SJCRH30 (cell line): ENCODE measurements around the gene TESMIN. TPM values are rescaled to one million over a fixed set of nuclear protein-coding genes. Genes with fewer than 3 reads are reported as not detected.

Experiments
- DNase-seq, 2 experiments: peaks; one replicate each; pipeline ENCODE4 v3.0.0-alpha.2; 2015 to 2020
- H3K27ac ChIP-seq: fragments of 250-450 bp; sonication (Bioruptor Pico); 2 replicates; pipeline ENCODE4 v1.5.1; 2020; ENCODE audit warnings: mild to moderate bottlenecking, moderate library complexity
- H3K27me3 ChIP-seq: fragments of 250-450 bp; sonication (Bioruptor Pico); 2 replicates; pipeline ENCODE4 v1.5.1; 2020; ENCODE audit warnings: mild to moderate bottlenecking, moderate library complexity
- H3K36me3 ChIP-seq: fragments of 250-450 bp; sonication (Bioruptor Pico); 2 replicates; pipeline ENCODE4 v1.5.1; 2020; ENCODE audit warnings: mild to moderate bottlenecking, moderate library complexity
- H3K4me1 ChIP-seq: fragments of 250-450 bp; sonication (Bioruptor Pico); 2 replicates; pipeline ENCODE4 v1.5.1; 2020; ENCODE audit warnings: mild to moderate bottlenecking, moderate library complexity
- H3K4me3 ChIP-seq: fragments of 250-450 bp; sonication (Bioruptor Pico); 2 replicates; pipeline ENCODE4 v1.5.1; 2020; ENCODE audit warnings: mild to moderate bottlenecking, moderate library complexity
- H3K9me3 ChIP-seq: fragments of 250-450 bp; sonication (Bioruptor Pico); replicated peaks from 2 replicates; pipeline ENCODE4 v1.5.1; 2020; ENCODE audit warnings: mild to moderate bottlenecking, moderate library complexity
- total RNA-seq: library from RNA; depleted of rRNA; stranded (reverse); fragments of >200 nt; shearing (Covaris generic); gene quantifications from 2 replicates; pipeline ENCODE4 v1.2.3, GENCODE V29; 2014; rRNA removed

Gene TESMIN
- total RNA-seq, 1 experiment from 2014 or later, result not detected

DNA sequence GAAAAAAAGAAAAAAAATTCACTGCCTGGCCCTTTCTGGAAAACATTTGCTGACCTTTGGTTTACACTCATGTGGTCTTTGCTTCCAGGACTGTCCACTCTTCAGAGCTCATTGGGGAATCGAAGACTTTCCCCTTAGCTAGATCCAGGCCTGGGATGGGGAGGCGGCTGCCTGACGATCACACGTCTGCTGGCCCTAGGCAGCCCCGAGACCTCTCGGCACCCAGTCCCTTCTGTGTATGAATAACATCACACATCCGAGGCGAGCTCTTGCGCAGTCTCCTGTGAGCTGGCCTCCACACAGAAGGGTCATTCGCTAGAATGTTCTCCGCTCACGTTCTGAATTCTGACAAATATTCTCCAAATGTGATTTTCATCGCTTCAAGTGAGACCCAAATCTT lies 92.7 kb downstream of the TESMIN start:
- Histone ChIP-seq H3K27ac (no peak overlapping the region), H3K27me3 (no peaks in the 10 kb centered on the region), H3K4me3 (no peak overlapping the region), H3K36me3 (no peaks in the 10 kb centered on the region), H3K9me3 (0 out of 2 replicates have a peak, but pooled peaks cover 2% of the 10 kb centered on the region), H3K4me1 (peaks cover 8% of the 10 kb centered on the region; the same call in 1 of the 2 replicates)
- DNase-seq, result peak in 1 of 2 experiments; percentile 43

- peaks cover 8% of the 10 kb centered on the region; the same call in 1 of the 2 replicates for H3K4me1 ChIP-seq
These were observed 93.2 kb downstream of the TESMIN start for GRCh38 chr11:68658097-68658496.

More at GRCh38 chr11:68658097-68658496, 93.2 kb downstream of the TESMIN start:
- H3K36me3 ChIP-seq, result no peaks in the 10 kb centered on the region
- no peak overlapping the region for H3K4me3 ChIP-seq
- no peak for DNase-seq
- H3K27ac ChIP-seq, result no peak overlapping the region
- 0 out of 2 replicates have a peak, but pooled peaks cover 2% of the 10 kb centered on the region for H3K9me3 ChIP-seq
- H3K27me3 ChIP-seq, result no peaks in the 10 kb centered on the region

Other genes starting within 250 kb of the TESMIN start
- not detected in 2 replicates for gene GAL, start 67.0 kb downstream of the TESMIN start, total RNA-seq
- gene CPT1A, start 90.4 kb upstream of the TESMIN start, total RNA-seq, result 0.02 and 0.51 TPM in 2 replicates
- gene MRPL21, start 152.3 kb upstream of the TESMIN start, total RNA-seq, result 37.6 and 39.0 TPM in 2 replicates
- gene IGHMBP2, start 152.4 kb upstream of the TESMIN start, total RNA-seq, result 8.7 and 11.1 TPM in 2 replicates
- not detected in 2 replicates for gene MRGPRD, start 229.5 kb upstream of the TESMIN start, total RNA-seq